SK-N-SH (cell line): Measurements from ENCODE around the gene AGAP1. TPM values are rescaled to one million over a fixed set of nuclear protein-coding genes. Genes with fewer than 3 reads are reported as not detected.

Source experiments
- CTCF ChIA-PET: fragments of 300-600, 350-600 bp; formaldehyde crosslinking; extraction: SDS; loops from one replicate; lab custom pipeline; 2021; lab: Yijun Ruan, JAX
- POLR2A ChIA-PET: fragments of 350-600 bp; sonication (Branson Sonifier 250); formaldehyde crosslinking; extraction: SDS; loops from one replicate; lab custom pipeline; 2020; ENCODE audit warnings: antibody characterized with exemption, inconsistent platforms; lab: Yijun Ruan, JAX
- DNase-seq: peaks from one replicate; pipeline ENCODE4 v3.0.0; 2012
- H2AFZ ChIP-seq: fragments of 200-600 bp; sonication (generic); 2 replicates; pipeline ENCODE4 v1.8.1; 2016; ENCODE audit warnings: antibody characterized with exemption, mild to moderate bottlenecking, low read depth
- H3F3A ChIP-seq: fragments of 200-600 bp; sonication (generic); replicated peaks from 2 replicates; pipeline ENCODE3; 2016; ENCODE audit warnings: antibody characterized with exemption, mild to moderate bottlenecking; ENCODE audit not compliant: insufficient read depth
- H3K27ac ChIP-seq, 2 experiments: fragments of 200-500 bp in 1 of 2; fragments of 200-600 bp in 1 of 2; sonication (Bioruptor generic) in 1 of 2; sonication (generic), shearing (Covaris generic) in 1 of 2; 2 replicates each; pipeline versions ENCODE4 v1.5.1 to v1.6.1; 2014 to 2016; ENCODE audit warnings: low read depth in 2 of 2, inconsistent platforms in 1 of 2, low read length in 1 of 2, mild to moderate bottlenecking in 1 of 2, mixed read lengths in 1 of 2
- H3K27me3 ChIP-seq: fragments of 200-600 bp; sonication (generic), shearing (Covaris generic); 2 replicates; pipeline ENCODE4 v1.6.1; 2016; ENCODE audit warnings: mixed run types; ENCODE audit not compliant: insufficient read depth
- H3K36me3 ChIP-seq, 2 experiments: fragments of 200-500 bp in 1 of 2; fragments of 200-600 bp in 1 of 2; sonication (Bioruptor generic) in 1 of 2; sonication (generic) in 1 of 2; replicated peaks in 1 of 2; 2 replicates each; pipeline versions ENCODE3 to v1.5.1; 2014 to 2016; ENCODE audit warnings: low read length in 1 of 2, mild to moderate bottlenecking in 1 of 2; ENCODE audit not compliant: insufficient read depth in 2 of 2, control insufficient read depth in 1 of 2
- H3K4me1 ChIP-seq, 2 experiments: fragments of 200-500 bp in 1 of 2; fragments of 200-600 bp in 1 of 2; sonication (Bioruptor generic) in 1 of 2; sonication (generic), shearing (Covaris generic) in 1 of 2; 2 replicates each; pipeline versions ENCODE4 v1.5.1 to v1.6.1; 2014 to 2016; ENCODE audit warnings: low read depth in 1 of 2, low read length in 1 of 2, mixed run types in 1 of 2; ENCODE audit not compliant: insufficient read depth in 2 of 2, control insufficient read depth in 1 of 2
- H3K4me2 ChIP-seq: fragments of 200-600 bp; sonication (generic), shearing (Covaris generic); 2 replicates; pipeline ENCODE4 v1.6.1; 2017; ENCODE audit warnings: mixed run types
- H3K4me3 ChIP-seq, 2 experiments: fragments of 200-500 bp in 1 of 2; fragments of 200-600 bp in 1 of 2; sonication (Bioruptor generic) in 1 of 2; sonication (generic), shearing (Covaris generic) in 1 of 2; 2 replicates each; pipeline versions ENCODE4 v1.5.1 to v1.8.1; 2014 to 2016; ENCODE audit warnings: low read depth in 2 of 2, inconsistent platforms in 1 of 2, low read length in 1 of 2, mild to moderate bottlenecking in 1 of 2, mixed read lengths in 1 of 2, moderate library complexity in 1 of 2
- H3K79me2 ChIP-seq: fragments of 200-600 bp; sonication (generic); 2 replicates; pipeline ENCODE4 v1.8.1; 2017; ENCODE audit warnings: mild to moderate bottlenecking; ENCODE audit not compliant: insufficient read depth
- H3K9ac ChIP-seq: fragments of 200-600 bp; sonication (generic); 2 replicates; pipeline ENCODE4 v1.6.1; 2017; ENCODE audit warnings: mixed run types
- H3K9me2 ChIP-seq: fragments of 200-600 bp; sonication (generic); 2 replicates; pipeline ENCODE4 v1.6.1; 2017; ENCODE audit warnings: mixed run types
- H3K9me3 ChIP-seq: fragments of 200-600 bp; sonication (generic); 2 replicates; pipeline ENCODE4 v1.6.1; 2017; ENCODE audit warnings: mixed run types, mild to moderate bottlenecking, moderate library complexity
- H4K20me1 ChIP-seq: fragments of 200-600 bp; sonication (generic); 2 replicates; pipeline ENCODE4 v1.6.1; 2017; ENCODE audit warnings: mild to moderate bottlenecking, mixed run types; ENCODE audit not compliant: insufficient read depth
- EP300 ChIP-seq, 2 experiments: IDR thresholded peaks; 2 replicates each; pipeline versions ENCODE4 v1.4.0 to v1.6.1; 2012; ENCODE audit warnings: borderline replicate concordance in 1 of 2, low read depth in 1 of 2, low read length in 1 of 2
- FOSL2 ChIP-seq: IDR thresholded peaks from 2 replicates; pipeline ENCODE4 v1.4.0; 2012; ENCODE audit warnings: low read depth, mild to moderate bottlenecking, moderate library complexity, borderline replicate concordance
- FOXJ3 ChIP-seq: sonication (generic); formaldehyde crosslinking; IDR thresholded peaks from 2 replicates; pipeline ENCODE4 v1.5.1; 2020; ENCODE audit warnings: mild to moderate bottlenecking, missing genetic modification reagents
- FOXM1 ChIP-seq: IDR thresholded peaks from 2 replicates; pipeline ENCODE4 v1.4.0; 2012; ENCODE audit warnings: low read depth, mild to moderate bottlenecking
- GABPA ChIP-seq: IDR thresholded peaks from 2 replicates; pipeline ENCODE4 v1.4.0; 2012; ENCODE audit warnings: low read depth, mild to moderate bottlenecking
- JUND ChIP-seq: IDR thresholded peaks from 2 replicates; pipeline ENCODE4 v1.4.0; 2012
- MEF2A ChIP-seq: IDR thresholded peaks from 2 replicates; pipeline ENCODE4 v1.4.0; 2012; ENCODE audit warnings: low read depth, borderline replicate concordance
- RAD21 ChIP-seq: IDR thresholded peaks from 2 replicates; pipeline ENCODE4 v1.6.1; 2012; ENCODE audit warnings: mild to moderate bottlenecking, low read length
- RXRA ChIP-seq: IDR thresholded peaks from 2 replicates; pipeline ENCODE4 v1.4.0; 2012; ENCODE audit warnings: low read depth, mild to moderate bottlenecking, borderline replicate concordance
- SIN3A ChIP-seq: IDR thresholded peaks from 2 replicates; pipeline ENCODE4 v1.6.1; 2012; ENCODE audit warnings: low read depth, mild to moderate bottlenecking, low read length, moderate library complexity, borderline replicate concordance
- TAF1 ChIP-seq: IDR thresholded peaks from 2 replicates; pipeline ENCODE4 v1.6.1; 2012; ENCODE audit warnings: low read depth, mild to moderate bottlenecking, low read length, moderate library complexity, borderline replicate concordance
- WGBS: methylation state at CpG from one replicate; pipeline ENCODE4 v1.1.6; 2017; ENCODE audit warnings: low lambda C conversion rate; 5-methylcytosine and 5-hydroxymethylcytosine counted together
- polyA plus RNA-seq, 3 experiments: library from polyadenylated mRNA; depleted of rRNA; stranded (reverse); fragments of >200 nt; gene quantifications; 2 replicates each; pipeline ENCODE4 v1.2.3, GENCODE V29; 2012
- TF ChIP-seq, protein P1 (sequence below): IDR thresholded peaks from 2 replicates; pipeline ENCODE4 v1.4.0; 2012; ENCODE audit warnings: low read depth, borderline replicate concordance
- TF ChIP-seq, protein P2 (sequence below): IDR thresholded peaks from 2 replicates; pipeline ENCODE4 v1.6.1; 2012; ENCODE audit warnings: mild to moderate bottlenecking, low read depth, low read length, moderate library complexity
- TF ChIP-seq, protein P3 (sequence below): fragments of 150-350 bp; IDR thresholded peaks from 2 replicates; pipeline ENCODE4 v1.6.1; 2017; ENCODE audit warnings: antibody characterized with exemption, low read length, low read depth, borderline replicate concordance
- TF ChIP-seq, protein P4 (sequence below): fragments of 150-350 bp; IDR thresholded peaks from 2 replicates; pipeline ENCODE4 v1.6.1; 2016; ENCODE audit warnings: mild to moderate bottlenecking, low read depth, low read length
- TF ChIP-seq, protein P5 (sequence below): IDR thresholded peaks from 2 replicates; pipeline ENCODE4 v1.4.0; 2012; ENCODE audit warnings: low read depth, borderline replicate concordance

AGAP1 gene
- polyA plus RNA-seq, 1 of the 3 experiments (the other 2 are of a cell fraction), result 8.8 TPM

DNA sequence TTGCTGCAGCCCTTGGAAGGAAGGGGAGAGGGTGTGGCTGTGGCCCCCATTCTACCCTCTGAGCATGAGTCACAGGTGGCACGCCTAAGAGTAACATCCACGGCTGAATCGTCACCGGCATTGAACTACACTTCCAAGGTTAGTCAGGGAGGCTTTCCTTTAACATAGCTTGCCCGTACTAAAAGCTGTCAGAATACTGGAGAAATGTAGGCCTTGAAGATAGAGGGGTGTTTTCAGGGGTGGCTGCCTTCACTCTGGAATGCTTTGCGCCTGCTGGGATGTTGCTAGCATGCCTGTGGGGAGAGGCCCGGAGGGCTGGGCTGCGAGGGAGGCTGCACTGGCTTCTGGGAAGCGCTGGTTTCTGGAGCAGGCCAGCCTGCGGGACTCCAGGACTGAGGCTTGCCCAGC is 333.7 kb downstream of the AGAP1 start:
- Histone ChIP-seq H3K4me1 (no peaks in the 10 kb centered on the region), H3K27ac (no peak overlapping the region), H4K20me1 (no peaks in the 10 kb centered on the region), H3K9ac (no peak overlapping the region), H3K9me2 (no peaks in the 10 kb centered on the region), H3K79me2 (no peaks in the 10 kb centered on the region), H3K4me2 (no peak overlapping the region), H3K36me3 (peaks cover 2 to 4% of the 10 kb centered on the region in 2 experiments), H3K4me3 (no peak overlapping the region), H3K9me3 (no peaks in the 10 kb centered on the region), H2AFZ (no peak overlapping the region), H3K27me3 (no peaks in the 10 kb centered on the region), H3F3A (no peaks in the 10 kb centered on the region)
- 69% methylated on average over 9 of the region's 10 CpGs for WGBS
- POLR2A ChIA-PET, result no interaction called here
- no peak for DNase-seq
- CTCF ChIA-PET, result interaction anchor here (1.3 to 1.5 kb wide), 2 partner anchors 10 to 48 kb away, joined by 3 read pairs; no protein-coding TSS in a partner anchor
- peak; percentile 34; the same call in 1 of the 2 replicates for TF ChIP-seq FOSL2
- TF ChIP-seq RXRA, result no peak
- TF ChIP-seq MEF2A, result no peak
- no peak for TF ChIP-seq FOXJ3 (CRISPR knock-in tag)
- TF ChIP-seq GABPA, result no peak

DNA sequence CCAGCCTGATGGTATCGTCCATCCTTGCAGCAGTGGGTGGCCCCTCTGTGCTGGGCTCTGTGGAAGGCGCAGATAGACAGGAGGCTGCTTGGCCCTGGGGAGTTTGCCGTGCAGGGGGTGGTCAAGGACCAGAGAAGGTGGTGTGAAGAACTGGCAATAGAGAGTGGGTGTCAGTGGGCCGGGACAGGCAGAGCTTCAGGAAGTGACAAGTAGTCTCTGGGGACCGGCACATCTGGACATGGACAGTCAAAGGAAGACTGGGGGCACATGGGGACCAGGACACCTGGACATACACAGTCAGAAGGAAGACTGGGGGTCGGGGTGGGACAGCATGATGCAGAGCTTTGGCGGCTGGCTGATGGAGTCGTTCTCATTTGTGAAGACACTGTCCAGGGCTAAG is 335.9 kb downstream of the AGAP1 start:
- no peaks in the 10 kb centered on the region for H3K9me2 ChIP-seq
- TF ChIP-seq, protein P1, sequence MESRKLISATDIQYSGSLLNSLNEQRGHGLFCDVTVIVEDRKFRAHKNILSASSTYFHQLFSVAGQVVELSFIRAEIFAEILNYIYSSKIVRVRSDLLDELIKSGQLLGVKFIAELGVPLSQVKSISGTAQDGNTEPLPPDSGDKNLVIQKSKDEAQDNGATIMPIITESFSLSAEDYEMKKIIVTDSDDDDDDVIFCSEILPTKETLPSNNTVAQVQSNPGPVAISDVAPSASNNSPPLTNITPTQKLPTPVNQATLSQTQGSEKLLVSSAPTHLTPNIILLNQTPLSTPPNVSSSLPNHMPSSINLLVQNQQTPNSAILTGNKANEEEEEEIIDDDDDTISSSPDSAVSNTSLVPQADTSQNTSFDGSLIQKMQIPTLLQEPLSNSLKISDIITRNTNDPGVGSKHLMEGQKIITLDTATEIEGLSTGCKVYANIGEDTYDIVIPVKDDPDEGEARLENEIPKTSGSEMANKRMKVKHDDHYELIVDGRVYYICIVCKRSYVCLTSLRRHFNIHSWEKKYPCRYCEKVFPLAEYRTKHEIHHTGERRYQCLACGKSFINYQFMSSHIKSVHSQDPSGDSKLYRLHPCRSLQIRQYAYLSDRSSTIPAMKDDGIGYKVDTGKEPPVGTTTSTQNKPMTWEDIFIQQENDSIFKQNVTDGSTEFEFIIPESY, result no peak
- TF ChIP-seq RAD21 (no peak), TAF1 (no peak), FOXM1 (no peak), JUND (no peak), GABPA (no peak), SIN3A (no peak), EP300 (IDR thresholded peaks at IDR 0.05; ENCODE audit: borderline replicate concordance in 1 of 2, low read depth in 1 of 2, low read length in 1 of 2) (no peak)
- TF ChIP-seq, protein P2, sequence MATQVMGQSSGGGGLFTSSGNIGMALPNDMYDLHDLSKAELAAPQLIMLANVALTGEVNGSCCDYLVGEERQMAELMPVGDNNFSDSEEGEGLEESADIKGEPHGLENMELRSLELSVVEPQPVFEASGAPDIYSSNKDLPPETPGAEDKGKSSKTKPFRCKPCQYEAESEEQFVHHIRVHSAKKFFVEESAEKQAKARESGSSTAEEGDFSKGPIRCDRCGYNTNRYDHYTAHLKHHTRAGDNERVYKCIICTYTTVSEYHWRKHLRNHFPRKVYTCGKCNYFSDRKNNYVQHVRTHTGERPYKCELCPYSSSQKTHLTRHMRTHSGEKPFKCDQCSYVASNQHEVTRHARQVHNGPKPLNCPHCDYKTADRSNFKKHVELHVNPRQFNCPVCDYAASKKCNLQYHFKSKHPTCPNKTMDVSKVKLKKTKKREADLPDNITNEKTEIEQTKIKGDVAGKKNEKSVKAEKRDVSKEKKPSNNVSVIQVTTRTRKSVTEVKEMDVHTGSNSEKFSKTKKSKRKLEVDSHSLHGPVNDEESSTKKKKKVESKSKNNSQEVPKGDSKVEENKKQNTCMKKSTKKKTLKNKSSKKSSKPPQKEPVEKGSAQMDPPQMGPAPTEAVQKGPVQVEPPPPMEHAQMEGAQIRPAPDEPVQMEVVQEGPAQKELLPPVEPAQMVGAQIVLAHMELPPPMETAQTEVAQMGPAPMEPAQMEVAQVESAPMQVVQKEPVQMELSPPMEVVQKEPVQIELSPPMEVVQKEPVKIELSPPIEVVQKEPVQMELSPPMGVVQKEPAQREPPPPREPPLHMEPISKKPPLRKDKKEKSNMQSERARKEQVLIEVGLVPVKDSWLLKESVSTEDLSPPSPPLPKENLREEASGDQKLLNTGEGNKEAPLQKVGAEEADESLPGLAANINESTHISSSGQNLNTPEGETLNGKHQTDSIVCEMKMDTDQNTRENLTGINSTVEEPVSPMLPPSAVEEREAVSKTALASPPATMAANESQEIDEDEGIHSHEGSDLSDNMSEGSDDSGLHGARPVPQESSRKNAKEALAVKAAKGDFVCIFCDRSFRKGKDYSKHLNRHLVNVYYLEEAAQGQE, result no peak
- TF ChIP-seq, protein P3, sequence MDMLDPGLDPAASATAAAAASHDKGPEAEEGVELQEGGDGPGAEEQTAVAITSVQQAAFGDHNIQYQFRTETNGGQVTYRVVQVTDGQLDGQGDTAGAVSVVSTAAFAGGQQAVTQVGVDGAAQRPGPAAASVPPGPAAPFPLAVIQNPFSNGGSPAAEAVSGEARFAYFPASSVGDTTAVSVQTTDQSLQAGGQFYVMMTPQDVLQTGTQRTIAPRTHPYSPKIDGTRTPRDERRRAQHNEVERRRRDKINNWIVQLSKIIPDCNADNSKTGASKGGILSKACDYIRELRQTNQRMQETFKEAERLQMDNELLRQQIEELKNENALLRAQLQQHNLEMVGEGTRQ, result no peak
- TF ChIP-seq, protein P4, sequence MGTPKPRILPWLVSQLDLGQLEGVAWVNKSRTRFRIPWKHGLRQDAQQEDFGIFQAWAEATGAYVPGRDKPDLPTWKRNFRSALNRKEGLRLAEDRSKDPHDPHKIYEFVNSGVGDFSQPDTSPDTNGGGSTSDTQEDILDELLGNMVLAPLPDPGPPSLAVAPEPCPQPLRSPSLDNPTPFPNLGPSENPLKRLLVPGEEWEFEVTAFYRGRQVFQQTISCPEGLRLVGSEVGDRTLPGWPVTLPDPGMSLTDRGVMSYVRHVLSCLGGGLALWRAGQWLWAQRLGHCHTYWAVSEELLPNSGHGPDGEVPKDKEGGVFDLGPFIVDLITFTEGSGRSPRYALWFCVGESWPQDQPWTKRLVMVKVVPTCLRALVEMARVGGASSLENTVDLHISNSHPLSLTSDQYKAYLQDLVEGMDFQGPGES, result no peak
- TF ChIP-seq, protein P5, sequence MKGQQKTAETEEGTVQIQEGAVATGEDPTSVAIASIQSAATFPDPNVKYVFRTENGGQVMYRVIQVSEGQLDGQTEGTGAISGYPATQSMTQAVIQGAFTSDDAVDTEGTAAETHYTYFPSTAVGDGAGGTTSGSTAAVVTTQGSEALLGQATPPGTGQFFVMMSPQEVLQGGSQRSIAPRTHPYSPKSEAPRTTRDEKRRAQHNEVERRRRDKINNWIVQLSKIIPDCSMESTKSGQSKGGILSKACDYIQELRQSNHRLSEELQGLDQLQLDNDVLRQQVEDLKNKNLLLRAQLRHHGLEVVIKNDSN, result no peak
- TF ChIP-seq, all 33 proteins: peak for 0
- WGBS, result 97% methylated on average over 8 of the region's 8 CpGs
- CTCF ChIA-PET, result no interaction called here
- H3K9ac ChIP-seq, result no peak overlapping the region
- no peak overlapping the region for H3K27ac ChIP-seq
- H2AFZ ChIP-seq, result no peak overlapping the region
- H3K4me3 ChIP-seq, result no peak overlapping the region
- no peaks in the 10 kb centered on the region for H3K4me1 ChIP-seq
- no peaks in the 10 kb centered on the region for H3K79me2 ChIP-seq
- H3K4me2 ChIP-seq, result no peak overlapping the region
- DNase-seq, result no peak
- peaks cover 0 to 3% of the 10 kb centered on the region in 2 experiments for H3K36me3 ChIP-seq
- H3K9me3 ChIP-seq, result no peaks in the 10 kb centered on the region
- H4K20me1 ChIP-seq, result no peaks in the 10 kb centered on the region
- no peaks in the 10 kb centered on the region for H3K27me3 ChIP-seq
- POLR2A ChIA-PET, result no interaction called here
- H3F3A ChIP-seq, result no peaks in the 10 kb centered on the region
